GM19397 (cell line): Measurements from ENCODE around the gene MED12.
A peak's percentile ranks its signal among the peaks of the same experiment; 100 is the strongest.
"Not testable (repeated sequence)": the region's sequence is repeated elsewhere in the genome, so short reads cannot be mapped to it uniquely, and the experiment has no call there.

Experiments
- ATAC-seq: cut with Tn5 transposase; IDR thresholded peaks from one replicate; pipeline ENCODE4 v1.9.1; 2021; ENCODE audit warnings: mild to moderate bottlenecking, moderate library complexity; ENCODE audit not compliant: unreplicated experiment

The MED12 gene

GRCh38 chrX:71160475-71160874 lies 42.1 kb downstream of the MED12 start:
- ATAC-seq: no peak

- no peak for ATAC-seq
Measured at GRCh38 chrX:71162981-71163380, 44.6 kb downstream of the MED12 start.

- ATAC-seq: no peak
Measured at GRCh38 chrX:71164071-71164470, 45.7 kb downstream of the MED12 start.

GRCh38 chrX:71166461-71166860 lies 48.1 kb downstream of the MED12 start:
- no peak for ATAC-seq

- no peak for ATAC-seq
Measured at GRCh38 chrX:71167031-71167781, 48.8 kb downstream of the MED12 start.

- no peak for ATAC-seq
Measured at GRCh38 chrX:71168134-71168533, 49.7 kb downstream of the MED12 start.

GRCh38 chrX:71169586-71169985 lies 51.2 kb downstream of the MED12 start:
- ATAC-seq: no peak

- ATAC-seq: no peak
Measured at GRCh38 chrX:71170660-71171059, 52.3 kb downstream of the MED12 start.

GRCh38 chrX:71171110-71171801 lies 52.9 kb downstream of the MED12 start:
- no peak for ATAC-seq

GRCh38 chrX:71173440-71173839 lies 55.0 kb downstream of the MED12 start:
- ATAC-seq: no peak

- ATAC-seq: no peak
Measured at GRCh38 chrX:71174795-71175194, 56.4 kb downstream of the MED12 start.

- no peak for ATAC-seq
Measured at GRCh38 chrX:71175531-71175930, 57.1 kb downstream of the MED12 start.

- no peak for ATAC-seq
Measured at GRCh38 chrX:71177327-71177726, 58.9 kb downstream of the MED12 start.

- ATAC-seq: no peak
Measured at GRCh38 chrX:71178908-71179307, 60.5 kb downstream of the MED12 start.

- not testable (repeated sequence) for ATAC-seq
Measured at GRCh38 chrX:71180579-71181265, 62.3 kb downstream of the MED12 start.

- peak; percentile 46 for ATAC-seq
Measured at GRCh38 chrX:71181558-71181909, 63.1 kb downstream of the MED12 start.

- ATAC-seq: peak; percentile 86
Measured at GRCh38 chrX:71181910-71182799, 63.8 kb downstream of the MED12 start.

- no peak for ATAC-seq
Measured at GRCh38 chrX:71182871-71183270, 64.5 kb downstream of the MED12 start.

GRCh38 chrX:71183341-71183740 lies 64.9 kb downstream of the MED12 start:
- ATAC-seq: no peak

GRCh38 chrX:71184092-71184491 lies 65.7 kb downstream of the MED12 start:
- no peak for ATAC-seq
